ENCODE results near the gene CD248.

- no peak for TF ChIP-seq REST (IDR thresholded peaks at IDR 0.05; ENCODE audit: insufficient read depth in 1 of 2, low read depth in 2 of 2, low read length in 2 of 2)
- TF ChIP-seq POLR2AphosphoS5 (IDR thresholded peaks at IDR 0.05; ENCODE audit: low read depth, low read length) = no peak
- no peak for TF ChIP-seq TAF1 (IDR thresholded peaks at IDR 0.05; ENCODE audit: borderline replicate concordance, insufficient read depth, low read length)
- no peak for TF ChIP-seq SIN3A (IDR thresholded peaks at IDR 0.05; ENCODE audit: borderline replicate concordance, insufficient read depth, low read length)
These were observed 7.4 kb downstream of the CD248 start for GRCh38 chr11:66309475-66309874.

Measured in PFSK-1 (cell line).